HG02571 (cell line): ENCODE results near the gene TOM1L2.
"Not testable (repeated sequence)": the region's sequence is repeated elsewhere in the genome, so short reads cannot be mapped to it uniquely, and the experiment has no call there.

ENCODE experiments used
- ATAC-seq: cut with Tn5 transposase; IDR thresholded peaks from one replicate; pipeline ENCODE4 v1.9.1; 2021; ENCODE audit warnings: mild to moderate bottlenecking, moderate library complexity; ENCODE audit not compliant: unreplicated experiment

TOM1L2 gene

DNA sequence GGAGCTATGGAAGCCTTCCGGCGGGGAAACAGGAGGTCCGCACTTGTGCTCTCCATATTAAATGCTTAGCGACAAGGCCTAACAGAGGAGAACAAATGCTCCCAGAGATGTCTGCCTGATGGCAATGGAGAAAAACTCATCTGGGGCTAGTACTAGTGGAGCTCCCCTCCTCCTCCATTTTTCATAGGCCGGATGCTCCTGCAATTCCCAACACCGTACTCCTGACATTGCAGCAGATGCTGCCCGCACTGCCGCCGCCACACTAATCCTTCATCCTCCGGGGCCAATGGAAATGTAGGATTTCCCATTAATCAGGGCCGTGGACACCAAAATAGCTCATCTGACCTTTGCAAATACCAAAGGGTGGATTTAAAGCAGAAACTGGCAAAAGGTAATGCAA is 27.5 kb downstream of the TOM1L2 start:
- no peak for ATAC-seq

DNA sequence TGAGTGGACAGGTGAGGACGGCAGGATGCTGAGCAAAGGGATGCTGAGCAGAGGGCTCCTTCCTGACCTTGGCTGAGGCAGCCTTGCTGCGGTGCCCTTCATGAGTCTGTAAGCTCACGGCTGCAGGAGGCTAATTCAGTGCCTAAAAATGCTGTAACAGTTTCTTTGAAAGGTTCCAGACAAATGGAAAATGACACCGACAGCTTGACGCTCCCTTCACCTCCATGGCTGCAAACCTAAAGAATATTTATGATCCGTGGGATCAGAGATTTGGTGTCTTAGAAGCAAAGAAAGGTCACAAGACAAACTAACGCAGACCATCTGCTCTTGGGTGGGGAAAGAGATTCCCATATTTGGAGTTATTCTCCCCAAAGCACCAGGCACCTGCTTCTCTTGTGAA is 28.0 kb downstream of the TOM1L2 start:
- ATAC-seq: no peak

DNA sequence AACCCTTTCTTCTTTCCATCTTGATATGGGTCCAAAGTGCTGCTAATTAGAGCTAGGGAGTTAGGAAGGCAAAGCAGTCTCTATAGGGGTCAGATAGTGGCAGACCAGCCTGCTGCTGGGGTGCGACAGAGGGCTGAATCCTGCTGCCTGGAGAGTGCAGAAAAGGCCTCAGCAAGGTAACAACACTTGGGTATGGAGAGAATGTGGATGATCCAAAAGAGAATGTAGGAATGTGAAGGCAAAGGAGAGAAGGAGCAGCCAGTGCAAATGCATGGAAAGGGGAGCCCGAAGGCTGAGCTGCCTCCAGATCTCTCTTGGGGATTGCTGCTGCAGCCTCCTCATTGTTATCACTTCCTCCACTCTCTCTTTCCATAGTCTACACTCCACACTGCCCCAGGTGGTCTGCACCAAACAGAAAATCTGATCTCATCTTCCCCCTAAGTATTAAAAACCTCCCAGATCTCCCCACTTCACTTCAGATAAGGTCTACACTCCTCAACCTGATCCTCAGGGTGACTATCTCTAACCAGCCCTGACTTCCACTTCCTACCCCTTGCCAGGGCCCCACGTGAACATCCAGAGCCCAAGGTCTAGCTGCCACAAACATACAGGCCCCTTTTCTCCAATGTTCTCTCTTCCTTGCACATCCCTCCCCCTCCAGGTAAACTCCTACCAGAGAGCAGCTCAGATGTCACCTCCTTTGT is 28.8 kb downstream of the TOM1L2 start:
- ATAC-seq: no peak

DNA sequence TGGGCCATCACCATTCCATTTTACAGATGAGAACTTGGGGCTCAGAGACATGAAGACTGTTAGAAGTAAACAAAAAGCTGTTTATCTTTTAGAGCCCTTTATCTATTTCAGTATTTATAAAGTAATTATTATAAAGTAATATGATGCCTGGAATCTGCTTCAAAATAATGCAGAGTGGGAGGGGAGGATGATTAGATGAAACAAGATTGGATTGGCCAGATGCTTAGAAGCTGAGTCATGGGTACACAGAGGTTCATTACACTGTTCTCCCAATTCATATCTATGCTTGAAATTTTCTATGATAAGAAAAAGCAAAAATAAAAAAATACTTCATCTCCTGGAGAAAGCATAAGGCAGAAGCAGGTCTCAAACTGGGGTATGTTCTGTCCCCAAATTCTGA is 29.4 kb downstream of the TOM1L2 start:
- no peak for ATAC-seq

DNA sequence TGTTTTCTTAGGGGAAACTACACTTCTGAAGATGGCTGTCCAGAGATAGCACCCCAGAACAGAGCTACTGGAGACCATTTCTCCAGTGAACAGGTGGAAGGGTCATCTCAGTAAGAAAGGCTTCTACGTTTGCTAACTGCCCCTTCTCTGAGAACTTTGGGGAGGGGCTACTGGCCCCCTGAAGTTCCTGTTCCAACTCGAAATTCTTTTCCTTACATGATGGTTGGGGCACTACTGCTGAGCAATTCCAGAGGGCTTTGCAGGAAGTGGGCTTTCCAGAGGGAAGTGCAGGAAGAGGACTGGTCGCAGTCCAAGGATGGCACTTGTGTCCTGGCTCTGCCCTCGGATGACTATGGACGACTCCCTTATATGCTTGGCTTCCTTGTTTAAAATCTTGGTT is 31.2 kb downstream of the TOM1L2 start:
- no peak for ATAC-seq

DNA sequence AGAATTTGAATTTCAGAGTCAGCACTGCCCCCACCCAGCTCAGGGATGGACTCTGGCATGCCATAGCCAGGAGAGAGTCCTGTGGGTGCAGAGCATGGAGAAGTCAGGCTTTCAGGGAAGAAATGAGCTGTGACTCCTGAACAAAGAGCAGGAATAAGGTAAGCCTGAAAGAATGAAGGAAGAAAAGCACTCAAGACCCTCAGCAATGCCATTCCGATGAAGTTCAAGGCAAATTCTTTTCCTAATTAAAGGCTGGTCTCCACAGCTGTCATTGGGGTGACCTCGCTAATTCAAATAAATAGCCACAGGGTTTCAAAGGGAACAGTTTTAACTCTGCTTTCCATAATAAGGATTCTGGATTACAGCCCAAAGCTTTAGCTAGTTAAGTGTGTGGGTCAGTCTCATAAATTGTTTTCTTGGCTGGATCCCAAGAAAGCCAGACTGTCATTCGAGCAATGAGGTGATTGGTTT is 31.7 kb downstream of the TOM1L2 start:
- no peak for ATAC-seq

DNA sequence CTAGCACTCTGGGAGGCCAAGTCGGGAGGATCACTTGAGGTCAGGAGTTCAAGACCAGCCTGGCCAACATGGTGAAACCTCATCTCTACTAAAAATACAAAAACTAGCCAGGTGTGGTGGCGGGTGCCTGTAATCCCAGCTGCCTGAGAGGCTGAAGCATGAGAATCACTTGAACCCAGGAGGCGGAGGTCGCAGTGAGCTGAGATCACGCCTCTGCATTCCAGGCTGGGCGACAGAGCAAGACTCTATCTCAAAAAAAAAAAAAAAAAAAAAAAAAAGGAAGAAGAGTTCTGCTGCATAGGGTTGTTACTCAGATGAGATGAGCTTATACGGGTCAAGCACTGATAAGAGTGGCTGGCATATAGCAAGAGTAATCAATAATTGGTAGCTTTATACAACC is 32.3 kb downstream of the TOM1L2 start:
- ATAC-seq: not testable (repeated sequence)

DNA sequence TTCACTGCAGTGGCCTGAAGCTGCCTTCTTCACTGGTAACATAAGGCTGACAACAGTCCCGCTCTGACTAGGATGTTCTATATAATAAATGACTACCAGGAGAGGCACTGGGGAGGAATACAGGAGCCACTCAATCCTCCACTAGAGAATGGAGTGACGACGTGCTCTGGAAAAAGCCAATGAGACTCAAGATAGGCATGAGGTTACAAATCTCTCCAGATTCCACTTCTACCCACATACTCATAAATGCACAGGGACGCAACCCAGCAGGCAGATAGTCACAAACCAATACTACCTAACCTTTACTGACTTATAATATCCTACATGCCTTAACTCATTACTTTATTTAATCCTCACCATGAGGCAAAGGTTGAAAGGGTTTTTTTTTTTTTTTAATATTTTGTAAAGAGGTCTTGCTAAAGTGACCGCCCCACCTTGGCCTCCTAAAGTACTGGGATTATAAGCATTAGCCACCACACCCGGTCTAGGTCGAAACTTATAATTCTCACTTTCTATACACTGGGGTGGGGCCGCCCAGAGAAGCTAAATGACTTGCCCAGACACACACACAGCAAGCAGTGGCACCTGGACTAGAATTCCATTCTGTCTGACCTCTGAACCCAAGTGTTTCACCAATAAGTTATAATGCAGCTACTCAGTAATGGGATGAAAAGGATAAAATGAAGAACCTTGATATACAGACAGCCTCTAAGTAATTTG is 33.7 kb downstream of the TOM1L2 start:
- ATAC-seq: no peak

DNA sequence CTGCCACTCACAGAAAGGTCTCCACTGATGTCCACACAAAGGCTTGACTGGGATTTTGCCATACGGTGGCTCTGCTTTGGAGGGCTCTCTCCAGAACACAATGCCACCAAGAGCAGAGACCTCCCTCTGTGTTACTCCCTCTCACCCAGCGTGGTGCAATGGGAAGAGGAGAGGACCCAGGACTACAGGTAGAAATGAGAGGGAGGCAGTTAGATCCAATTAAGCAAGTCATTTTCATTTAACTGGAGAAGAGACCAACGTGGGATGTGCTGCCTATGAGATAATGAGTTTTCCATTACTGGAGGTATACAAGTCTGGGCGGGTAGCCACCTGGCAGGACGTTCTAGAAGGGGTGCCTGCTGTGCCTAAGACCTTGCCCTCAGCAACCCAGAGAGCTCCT is 34.2 kb downstream of the TOM1L2 start:
- no peak for ATAC-seq

DNA sequence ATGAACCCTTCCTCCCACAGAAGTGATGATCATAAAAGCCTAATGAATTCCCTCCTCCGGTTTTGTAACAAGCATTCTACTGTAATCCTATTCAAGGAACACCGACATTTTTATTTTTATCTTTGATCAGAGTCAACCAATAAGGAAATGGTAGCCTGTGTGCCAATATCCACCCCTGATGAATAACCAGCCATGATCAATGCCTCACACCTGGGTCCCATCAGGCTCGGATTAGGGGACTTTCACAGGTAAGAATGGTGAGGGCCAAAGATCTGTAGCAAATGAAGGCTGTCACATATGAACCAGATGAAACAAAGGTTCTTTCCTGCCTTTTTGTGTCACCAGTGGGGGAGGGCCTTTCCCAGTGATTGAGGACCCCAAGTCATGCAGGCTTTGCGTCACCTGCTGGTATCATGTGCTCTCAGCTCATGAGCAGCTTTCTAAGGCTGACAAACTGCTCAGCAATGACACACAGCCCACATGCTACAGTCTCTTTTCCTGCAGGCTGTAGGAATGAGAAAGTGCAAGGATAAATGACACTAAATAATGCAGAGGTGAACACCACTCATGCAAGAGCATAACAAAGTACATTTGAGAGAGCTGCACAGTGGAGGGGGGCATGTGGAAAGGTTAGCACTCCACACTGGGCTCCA is 34.9 kb downstream of the TOM1L2 start:
- ATAC-seq: no peak

DNA sequence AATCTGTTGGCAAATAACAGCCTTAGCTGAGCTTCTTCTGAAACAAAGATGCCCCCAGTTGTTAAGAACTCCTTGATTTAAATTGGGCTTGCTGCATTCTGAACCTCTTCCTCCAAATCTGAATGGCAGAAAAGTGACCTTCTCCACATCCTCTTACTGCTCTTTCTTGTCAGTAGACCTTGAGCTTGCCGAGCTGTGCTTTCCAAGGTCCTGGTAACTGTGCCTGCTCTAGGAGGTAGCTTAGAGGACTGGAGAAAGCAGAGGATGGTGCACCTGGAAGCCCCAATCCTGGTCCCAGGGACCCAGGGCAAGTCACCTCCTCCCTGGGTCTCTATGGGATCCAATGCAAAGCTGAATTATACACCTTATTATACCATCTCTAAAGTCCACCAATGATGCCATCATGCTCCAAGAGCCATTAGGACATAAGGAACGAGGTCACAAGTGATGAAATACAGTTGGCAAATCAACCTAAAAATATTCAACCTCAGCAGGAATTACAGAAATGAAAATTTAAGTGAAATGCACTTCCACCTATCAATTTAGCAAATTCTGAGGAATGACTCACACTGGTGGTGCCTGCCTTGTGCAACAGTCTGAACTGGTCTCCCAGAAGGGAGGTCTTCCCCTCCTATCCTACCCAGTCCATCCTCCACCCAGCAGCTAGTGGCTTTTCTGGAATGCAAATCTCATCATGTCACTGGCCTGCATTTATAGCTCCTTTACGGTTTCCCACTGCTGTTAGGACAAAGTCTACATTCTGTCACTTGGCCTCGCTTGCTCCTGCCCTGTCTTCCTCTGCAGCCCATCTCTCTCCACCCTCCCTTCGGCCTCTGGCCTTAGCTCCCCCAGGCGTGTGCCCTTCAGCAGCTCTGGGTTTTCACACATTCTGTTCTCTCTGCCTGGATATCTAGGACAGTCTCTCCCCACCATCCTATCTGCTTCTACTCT is 36.6 kb downstream of the TOM1L2 start:
- no peak for ATAC-seq

DNA sequence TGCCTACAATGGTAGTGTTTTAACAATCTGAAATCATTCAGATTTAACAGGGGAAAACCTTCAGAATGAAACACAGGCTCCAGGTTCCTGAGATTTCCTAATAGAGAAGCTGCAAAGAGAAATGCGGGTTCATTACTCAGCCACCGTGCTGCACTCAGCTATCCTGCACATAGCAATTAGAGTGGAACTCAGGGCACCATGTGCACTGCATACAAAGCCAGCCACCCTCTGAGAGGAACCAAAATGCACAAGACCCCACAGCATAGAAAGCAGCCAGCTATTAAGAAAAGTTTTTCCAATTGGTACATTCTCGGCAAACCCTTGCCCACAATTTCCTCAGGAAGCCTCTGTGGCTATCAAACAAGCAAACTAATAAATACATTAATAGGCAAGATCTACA is 37.4 kb downstream of the TOM1L2 start:
- ATAC-seq: no peak

DNA sequence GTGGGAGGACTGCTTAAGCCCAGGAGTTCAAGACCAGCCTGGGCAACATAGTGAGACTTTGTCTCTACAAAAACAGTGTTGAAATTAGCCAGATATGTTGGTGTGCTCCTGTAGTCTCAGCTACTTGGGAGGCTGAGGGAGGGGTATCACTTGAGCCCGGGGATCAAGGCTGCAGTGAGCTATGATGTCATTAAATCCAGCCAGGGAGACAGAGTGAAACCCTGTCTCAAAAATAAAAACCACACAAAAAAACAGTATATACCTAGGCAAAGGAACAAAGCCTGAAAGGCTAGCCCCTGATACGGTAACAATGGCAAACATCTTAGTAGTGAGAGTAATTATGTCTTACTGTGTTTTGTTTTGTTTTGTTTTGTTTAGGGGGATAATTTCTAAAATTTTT is 38.0 kb downstream of the TOM1L2 start:
- no peak for ATAC-seq

DNA sequence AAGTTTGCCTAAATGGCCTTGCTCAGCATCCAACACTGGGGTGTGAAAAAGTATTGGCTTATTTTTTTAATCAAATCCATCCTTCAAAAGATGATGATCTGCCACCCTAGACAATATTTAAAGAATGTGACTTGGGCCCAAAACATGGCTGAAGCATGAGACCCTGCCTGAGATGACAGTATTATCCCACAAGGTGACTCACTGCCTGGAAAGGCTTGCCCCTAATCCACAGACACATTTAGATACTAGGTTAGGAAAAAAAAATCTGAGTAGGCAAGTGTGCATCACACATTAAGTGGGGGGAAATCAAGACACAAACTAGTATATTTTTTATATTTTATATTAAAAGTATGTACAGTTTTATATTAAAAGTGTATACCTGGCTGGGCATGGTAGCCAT is 38.4 kb downstream of the TOM1L2 start:
- ATAC-seq: no peak

DNA sequence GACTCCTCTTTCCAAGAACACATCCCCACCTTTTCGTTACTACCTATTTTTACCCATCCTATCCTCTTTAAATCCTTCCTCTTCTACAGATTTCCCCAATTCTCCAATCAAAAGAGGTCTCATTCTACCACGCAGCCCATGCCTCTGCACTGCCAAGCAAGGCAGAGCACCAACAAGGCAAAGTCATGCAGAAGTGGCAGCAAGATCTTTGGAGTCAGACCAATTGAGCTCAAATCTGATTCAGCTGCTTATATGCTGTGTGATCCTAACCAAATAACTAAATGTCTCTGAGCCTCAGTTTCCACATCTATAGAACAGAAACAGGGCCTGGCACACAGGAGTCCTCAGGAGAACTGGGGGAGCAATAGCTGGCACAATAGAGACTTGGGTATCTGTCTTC is 41.0 kb downstream of the TOM1L2 start:
- ATAC-seq: no peak

DNA sequence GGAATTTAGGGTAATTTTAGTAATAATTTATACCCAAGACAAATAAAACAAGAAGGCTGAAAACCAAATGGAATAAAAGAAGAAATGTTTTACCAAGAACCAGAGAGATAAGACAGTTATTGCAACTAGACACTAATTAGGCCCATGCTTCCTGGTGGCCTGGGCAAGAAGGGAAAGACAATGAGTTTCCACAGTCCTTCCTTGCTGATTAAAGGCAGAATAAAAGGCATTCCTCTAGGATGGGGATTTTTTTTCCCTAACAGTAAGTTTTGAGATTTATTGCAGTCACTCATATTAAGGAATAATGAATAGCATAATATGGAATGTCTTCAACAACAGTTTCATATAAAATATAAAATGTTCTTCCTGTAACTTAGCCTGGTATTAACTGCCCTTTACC is 41.5 kb downstream of the TOM1L2 start:
- ATAC-seq: no peak

DNA sequence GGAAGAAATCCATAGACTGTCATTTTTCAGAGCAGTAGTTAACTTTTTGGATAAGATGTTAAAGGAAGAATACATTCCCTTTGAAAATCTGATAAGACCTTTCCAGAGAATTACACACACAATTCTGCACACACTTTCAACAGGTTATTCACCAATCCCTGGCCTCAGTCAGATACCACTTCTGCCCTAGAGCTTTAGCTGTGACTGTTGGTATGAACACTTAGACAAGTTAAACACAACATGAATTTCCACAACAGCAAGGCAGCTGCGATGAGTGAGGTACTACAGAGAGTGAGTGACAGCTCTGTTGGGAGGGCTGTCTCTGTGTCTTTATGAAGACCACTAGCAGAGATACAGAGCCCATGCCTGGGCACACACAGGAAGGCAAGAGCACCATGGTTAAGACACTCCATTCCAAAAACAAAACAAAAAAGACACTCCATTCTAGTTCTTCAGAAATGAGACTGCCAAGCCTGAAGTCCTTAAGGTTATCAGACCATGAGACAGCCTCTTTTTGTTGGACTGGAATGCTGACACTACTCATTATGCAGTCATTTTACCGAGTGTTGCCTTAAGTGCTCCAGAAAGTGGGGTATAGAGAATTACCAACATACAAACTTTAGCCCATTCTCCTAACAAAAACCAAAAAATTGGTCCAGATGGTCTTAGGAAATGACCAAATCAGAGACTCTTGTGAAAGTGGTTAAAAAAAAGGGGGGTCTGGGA is 42.4 kb downstream of the TOM1L2 start:
- no peak for ATAC-seq

DNA sequence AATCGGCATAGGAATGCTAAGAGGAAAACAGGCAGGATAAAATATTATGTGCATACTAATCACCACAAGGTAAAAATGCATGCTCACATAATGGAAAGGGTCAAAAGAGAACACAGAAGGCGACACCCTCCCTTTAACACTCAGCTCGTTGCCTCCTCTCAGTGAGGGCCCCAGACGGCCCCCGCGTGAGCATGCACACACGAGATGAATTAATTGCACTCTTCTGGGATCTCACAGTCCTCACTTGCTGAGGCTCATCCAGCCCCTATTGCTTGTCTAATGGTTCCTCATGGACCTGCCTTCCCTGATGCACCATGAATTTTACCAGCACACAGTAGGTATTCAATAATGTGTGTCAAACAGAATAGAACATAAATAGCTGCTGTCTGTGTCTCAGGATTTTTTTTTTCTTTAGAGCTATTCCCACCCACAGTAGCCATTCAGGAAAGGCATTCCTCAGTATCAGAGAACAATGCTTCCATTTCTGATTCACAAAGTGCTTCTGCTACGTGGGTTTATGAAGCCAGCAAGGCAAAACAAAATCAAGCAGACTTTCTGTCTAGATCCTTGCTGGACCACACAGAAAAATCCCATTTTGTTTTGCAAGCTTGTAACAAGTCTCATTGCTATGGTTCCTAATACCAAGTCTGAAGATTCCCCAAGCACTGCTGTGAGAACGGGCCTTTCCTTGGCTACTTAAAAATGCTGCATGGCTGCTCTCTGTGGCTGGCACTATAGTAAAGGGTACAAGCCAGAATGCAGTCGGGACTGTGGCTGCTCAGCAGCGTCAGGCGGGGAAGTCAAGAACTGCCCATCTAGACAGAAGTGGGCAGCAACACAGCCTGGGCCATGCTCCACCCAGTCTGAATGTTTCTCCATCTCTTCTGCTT is 43.6 kb downstream of the TOM1L2 start:
- ATAC-seq: no peak

DNA sequence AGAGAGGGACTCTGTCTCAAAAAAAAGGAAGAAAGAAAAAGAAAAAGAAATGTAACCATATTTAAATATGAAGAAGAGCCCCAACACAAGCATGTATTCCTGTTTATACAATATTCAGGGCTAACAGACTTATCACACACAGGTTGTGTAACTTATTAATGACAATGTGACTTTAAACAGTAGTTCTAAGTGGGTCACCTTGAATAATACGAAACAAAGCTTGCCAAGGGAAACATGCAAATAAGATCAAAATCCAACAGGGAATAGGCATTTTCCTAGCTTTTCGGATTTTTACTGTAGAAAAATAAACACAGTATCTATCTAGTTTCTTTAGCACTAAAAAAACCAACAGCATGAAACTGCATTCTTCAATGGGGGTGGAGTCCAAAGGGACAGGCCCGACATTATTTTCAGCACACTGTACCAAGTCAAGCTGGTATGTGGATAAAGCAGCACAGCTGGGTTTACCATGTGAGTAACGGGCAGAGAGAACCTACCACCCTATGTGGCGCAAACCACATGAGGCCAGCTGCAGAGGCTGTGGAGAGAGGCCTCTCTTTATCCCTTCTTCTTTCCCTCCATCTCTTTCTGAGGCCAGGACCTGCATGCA is 45.3 kb downstream of the TOM1L2 start:
- ATAC-seq: no peak
